Measurements from ENCODE around the gene PCDHB15.

DNA sequence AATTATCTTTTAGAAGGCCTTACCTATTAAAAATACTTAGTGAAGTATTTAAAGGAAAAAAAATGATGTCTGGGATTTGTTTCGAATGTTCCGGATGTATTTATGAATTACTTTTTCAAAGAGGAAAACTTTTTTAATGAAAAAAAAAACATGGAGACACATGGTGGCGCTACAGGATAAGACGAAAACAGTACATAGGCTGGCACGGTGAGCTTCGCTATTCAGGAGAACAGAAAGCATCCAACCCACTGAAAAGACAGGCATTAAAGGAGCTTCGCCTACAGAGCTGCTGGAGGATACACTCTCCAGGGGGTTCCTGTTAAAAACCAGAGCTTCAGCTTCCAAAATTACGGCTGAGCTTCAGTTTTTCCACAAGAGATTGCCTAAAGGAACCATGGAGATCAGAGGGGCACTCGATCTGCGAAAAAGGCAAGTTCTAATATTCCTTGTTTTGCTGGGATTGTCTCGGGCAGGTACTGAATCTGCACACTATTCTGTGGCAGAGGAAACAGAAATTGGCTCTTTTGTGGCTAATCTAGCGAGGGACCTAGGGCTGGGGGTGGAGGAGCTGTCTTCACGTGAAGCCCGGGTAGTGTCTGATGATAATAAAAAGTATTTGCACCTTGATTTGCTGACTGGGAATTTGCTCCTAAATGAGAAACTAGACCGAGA is 21.9 kb upstream of the PCDHB15 start, which contains the start of gene PCDHB14:
- TF ChIP-seq, protein P1, sequence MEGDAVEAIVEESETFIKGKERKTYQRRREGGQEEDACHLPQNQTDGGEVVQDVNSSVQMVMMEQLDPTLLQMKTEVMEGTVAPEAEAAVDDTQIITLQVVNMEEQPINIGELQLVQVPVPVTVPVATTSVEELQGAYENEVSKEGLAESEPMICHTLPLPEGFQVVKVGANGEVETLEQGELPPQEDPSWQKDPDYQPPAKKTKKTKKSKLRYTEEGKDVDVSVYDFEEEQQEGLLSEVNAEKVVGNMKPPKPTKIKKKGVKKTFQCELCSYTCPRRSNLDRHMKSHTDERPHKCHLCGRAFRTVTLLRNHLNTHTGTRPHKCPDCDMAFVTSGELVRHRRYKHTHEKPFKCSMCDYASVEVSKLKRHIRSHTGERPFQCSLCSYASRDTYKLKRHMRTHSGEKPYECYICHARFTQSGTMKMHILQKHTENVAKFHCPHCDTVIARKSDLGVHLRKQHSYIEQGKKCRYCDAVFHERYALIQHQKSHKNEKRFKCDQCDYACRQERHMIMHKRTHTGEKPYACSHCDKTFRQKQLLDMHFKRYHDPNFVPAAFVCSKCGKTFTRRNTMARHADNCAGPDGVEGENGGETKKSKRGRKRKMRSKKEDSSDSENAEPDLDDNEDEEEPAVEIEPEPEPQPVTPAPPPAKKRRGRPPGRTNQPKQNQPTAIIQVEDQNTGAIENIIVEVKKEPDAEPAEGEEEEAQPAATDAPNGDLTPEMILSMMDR (conservative IDR thresholded peaks at IDR 0.05; ENCODE audit: low read length): peak; percentile 65
- TF ChIP-seq EZH2phosphoT487 (IDR thresholded peaks at IDR 0.05; ENCODE audit: borderline replicate concordance): no peak

Measured in Loucy (cell line).